ENCODE results near the gene BARHL2. TPM values are rescaled to one million over a fixed set of nuclear protein-coding genes. Genes with fewer than 3 reads are reported as not detected.
A peak's percentile ranks its signal among the peaks of the same experiment; 100 is the strongest.

BARHL2 gene
- total and polyA plus RNA-seq, 2 of the 4 experiments (the other 2 are of a cell fraction) = not detected

DNA sequence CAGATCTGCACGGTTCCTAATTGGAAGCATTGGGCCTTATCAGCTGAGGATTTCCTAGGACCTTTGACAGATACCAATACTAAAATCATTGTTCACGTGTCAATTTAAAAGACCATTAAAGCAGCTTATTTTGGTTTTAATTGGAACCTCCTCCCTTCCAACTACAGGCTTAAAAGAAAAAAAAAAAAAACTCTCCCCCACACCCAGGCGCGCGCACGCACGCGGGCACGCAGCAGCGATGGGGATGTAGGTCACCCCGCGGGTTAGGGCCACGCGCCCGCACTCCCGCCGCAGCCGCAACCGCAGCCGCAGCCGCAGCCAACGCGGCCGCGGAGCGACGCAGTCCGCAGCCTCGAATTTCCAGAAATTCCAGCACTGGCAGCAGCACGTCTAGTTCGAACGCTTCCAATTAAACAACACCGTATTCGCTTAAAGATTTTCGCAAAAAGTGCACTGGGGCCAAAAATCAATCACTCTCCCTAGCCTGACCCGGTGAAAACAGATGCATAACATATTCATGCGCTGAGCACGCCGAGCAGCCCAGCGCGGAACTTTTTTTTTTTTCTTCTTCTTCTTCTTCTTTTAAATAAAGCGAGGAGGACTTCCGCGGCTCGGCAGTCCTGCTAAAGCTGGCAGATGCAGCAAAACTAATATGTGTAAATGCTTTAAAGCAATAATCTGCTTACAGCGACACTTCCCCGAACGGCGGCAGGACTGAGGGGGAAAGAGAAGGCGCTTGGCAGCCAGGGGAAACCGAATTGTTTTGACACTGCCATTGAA, 13.3 kb upstream of the BARHL2 start:
- no peak overlapping the region for H2BK5ac ChIP-seq (ENCODE audit: low read depth, low read length, poor library complexity, severe bottlenecking)
- no peak overlapping the region for H2BK120ac ChIP-seq (ENCODE audit: low read depth, low read length)
- no peaks in the 10 kb centered on the region for H4K20me1 ChIP-seq (ENCODE audit: insufficient read depth, low read length)
- TF ChIP-seq ELK1 (IDR thresholded peaks at IDR 0.05; ENCODE audit: borderline replicate concordance, low read depth, low read length) (no peak), RAD21 (IDR thresholded peaks at IDR 0.05; ENCODE audit: low read length) (no peak)
- TF ChIP-seq, protein P1, sequence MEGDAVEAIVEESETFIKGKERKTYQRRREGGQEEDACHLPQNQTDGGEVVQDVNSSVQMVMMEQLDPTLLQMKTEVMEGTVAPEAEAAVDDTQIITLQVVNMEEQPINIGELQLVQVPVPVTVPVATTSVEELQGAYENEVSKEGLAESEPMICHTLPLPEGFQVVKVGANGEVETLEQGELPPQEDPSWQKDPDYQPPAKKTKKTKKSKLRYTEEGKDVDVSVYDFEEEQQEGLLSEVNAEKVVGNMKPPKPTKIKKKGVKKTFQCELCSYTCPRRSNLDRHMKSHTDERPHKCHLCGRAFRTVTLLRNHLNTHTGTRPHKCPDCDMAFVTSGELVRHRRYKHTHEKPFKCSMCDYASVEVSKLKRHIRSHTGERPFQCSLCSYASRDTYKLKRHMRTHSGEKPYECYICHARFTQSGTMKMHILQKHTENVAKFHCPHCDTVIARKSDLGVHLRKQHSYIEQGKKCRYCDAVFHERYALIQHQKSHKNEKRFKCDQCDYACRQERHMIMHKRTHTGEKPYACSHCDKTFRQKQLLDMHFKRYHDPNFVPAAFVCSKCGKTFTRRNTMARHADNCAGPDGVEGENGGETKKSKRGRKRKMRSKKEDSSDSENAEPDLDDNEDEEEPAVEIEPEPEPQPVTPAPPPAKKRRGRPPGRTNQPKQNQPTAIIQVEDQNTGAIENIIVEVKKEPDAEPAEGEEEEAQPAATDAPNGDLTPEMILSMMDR (conservative IDR thresholded peaks at IDR 0.05; ENCODE audit: low read depth, low read length) = no peak
- BruUV-seq (replicated peaks) = no TSS peak
- peaks cover 6% of the 10 kb centered on the region; the same call in 1 of the 2 replicates for H3K9me3 ChIP-seq (ENCODE audit: control insufficient read depth, insufficient read depth, low read length)
- peaks cover 67% of the 10 kb centered on the region for H3K27me3 ChIP-seq (ENCODE audit: control insufficient read depth, insufficient read depth, low read length)
- H2AFZ ChIP-seq (replicated peaks; ENCODE audit: low read length, poor library complexity) = peak overlapping the region; percentile 9
- H3K4ac ChIP-seq (ENCODE audit: low read depth, low read length) = no peak overlapping the region
- CTCF ChIA-PET = interaction anchor here (0.7 to 1.3 kb wide), 4 partner anchors 9 to 674 kb away, joined by 3 to 9 read pairs (median 3); partner anchors contain the start of gene HFM1
- H2AK9ac ChIP-seq (replicated peaks; ENCODE audit: low read depth, low read length, poor library complexity) = no peak overlapping the region
- H4K91ac ChIP-seq (ENCODE audit: insufficient read depth, low read depth, low read length) = no peak overlapping the region
- DNase-seq (peak; percentile 9), ATAC-seq (ENCODE audit: low read depth) (no peak)
- 3% methylated on average over 18 of the region's 51 CpGs; no CpG with 5 or more reads in 1 of the 2 experiments for WGBS, 2 experiments (ENCODE audit: extremely low coverage in 2 of 2, insufficient read length in 1 of 2)
- H3K9me1 ChIP-seq (ENCODE audit: insufficient read depth, low read length) = no peaks in the 10 kb centered on the region
- H4K5ac ChIP-seq (ENCODE audit: low read depth, low read length) = no peak overlapping the region
- no peak overlapping the region for H3K56ac ChIP-seq (ENCODE audit: extremely low read depth, insufficient read depth, low read length)
- in situ Hi-C loops (cut with MboI; ENCODE audit: low sequenced_read_pairs) = no loop called here
- dilution Hi-C loops (cut with HindIII; ENCODE audit: low sequenced_read_pairs, unreplicated experiment) = no loop called here
- H2AK5ac ChIP-seq (ENCODE audit: low read depth, low read length) = no peak overlapping the region
- no peak overlapping the region for H2BK20ac ChIP-seq (ENCODE audit: low read depth, low read length)
- no peak overlapping the region for H3K9ac ChIP-seq (ENCODE audit: low read depth, low read length)
- H3K23ac ChIP-seq (ENCODE audit: low read depth, low read length) = no peak overlapping the region
- H3K4me2 ChIP-seq (ENCODE audit: low read depth, low read length) = peak overlapping the region; percentile 83
- no peak overlapping the region for H2BK15ac ChIP-seq (ENCODE audit: low read depth, low read length)
- H3K27ac ChIP-seq (ENCODE audit: insufficient read depth, low read length) = no peak overlapping the region
- no peak overlapping the region for H3K14ac ChIP-seq (replicated peaks; ENCODE audit: low read depth, low read length)
- H3K18ac ChIP-seq (ENCODE audit: low read depth, low read length) = no peak overlapping the region
- intact Hi-C loops (cut with micrococcal nuclease) = no loop called here
- H3K4me1 ChIP-seq (ENCODE audit: control insufficient read depth, insufficient read depth, low read length) = 0 out of 2 replicates have a peak, but pooled peaks cover 1% of the 10 kb centered on the region
- no peak overlapping the region for H4K8ac ChIP-seq (ENCODE audit: low read depth in 2 of 2, low read length in 2 of 2)
- H3K4me3 ChIP-seq (ENCODE audit: insufficient read depth, low read depth, low read length) = peak overlapping the region; percentile 28; the same call in 1 of the 2 replicates
- POLR2A ChIA-PET (ENCODE audit: unreplicated experiment) = no interaction called here
- no peaks in the 10 kb centered on the region for H3K79me1 ChIP-seq (ENCODE audit: low read depth in 1 of 2, low read length in 2 of 2)
- no peaks in the 10 kb centered on the region for H3K36me3 ChIP-seq (ENCODE audit: control insufficient read depth, insufficient read depth, low read length)

Measured in IMR-90 (cell line).